SK-N-DZ (cell line): ENCODE data around the gene TPSAB1.
A peak's percentile ranks its signal among the peaks of the same experiment; 100 is the strongest.
"Not testable (repeated sequence)": the region's sequence is repeated elsewhere in the genome, so short reads cannot be mapped to it uniquely, and the experiment has no call there.

ENCODE experiments used
- DNase-seq: peaks from one replicate; pipeline ENCODE4 v3.0.0-alpha.2; 2015; ENCODE audit warnings: low spot score

Gene TPSAB1

DNA sequence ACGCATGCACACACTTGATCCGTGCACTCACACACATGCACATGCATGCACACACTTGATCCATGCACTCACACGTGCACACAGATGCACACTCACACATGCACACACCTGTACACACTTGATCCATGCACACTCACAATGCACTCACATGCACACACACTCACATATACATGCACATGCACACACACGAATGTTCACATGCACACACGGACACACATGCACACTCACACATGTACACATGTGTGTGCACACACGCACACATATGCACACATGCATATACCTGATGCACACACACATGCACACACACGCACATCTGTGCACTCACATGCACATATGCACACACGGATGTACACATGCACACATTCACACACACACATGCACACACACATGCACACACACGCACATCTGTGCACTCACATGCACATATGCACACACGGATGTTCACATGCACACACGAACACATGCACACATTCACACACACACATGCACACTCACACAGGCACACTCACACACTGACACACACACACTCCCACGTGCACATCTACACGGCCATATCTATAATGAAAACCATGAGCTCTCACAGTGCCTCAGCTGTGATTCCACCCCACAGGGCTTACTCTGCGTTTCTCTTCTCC, 7.5 kb downstream of the TPSAB1 start:
- not testable (repeated sequence) for DNase-seq

GRCh38 chr16:1249031-1249755, 8.7 kb downstream of the TPSAB1 start:
- DNase-seq = not testable (repeated sequence)

DNA sequence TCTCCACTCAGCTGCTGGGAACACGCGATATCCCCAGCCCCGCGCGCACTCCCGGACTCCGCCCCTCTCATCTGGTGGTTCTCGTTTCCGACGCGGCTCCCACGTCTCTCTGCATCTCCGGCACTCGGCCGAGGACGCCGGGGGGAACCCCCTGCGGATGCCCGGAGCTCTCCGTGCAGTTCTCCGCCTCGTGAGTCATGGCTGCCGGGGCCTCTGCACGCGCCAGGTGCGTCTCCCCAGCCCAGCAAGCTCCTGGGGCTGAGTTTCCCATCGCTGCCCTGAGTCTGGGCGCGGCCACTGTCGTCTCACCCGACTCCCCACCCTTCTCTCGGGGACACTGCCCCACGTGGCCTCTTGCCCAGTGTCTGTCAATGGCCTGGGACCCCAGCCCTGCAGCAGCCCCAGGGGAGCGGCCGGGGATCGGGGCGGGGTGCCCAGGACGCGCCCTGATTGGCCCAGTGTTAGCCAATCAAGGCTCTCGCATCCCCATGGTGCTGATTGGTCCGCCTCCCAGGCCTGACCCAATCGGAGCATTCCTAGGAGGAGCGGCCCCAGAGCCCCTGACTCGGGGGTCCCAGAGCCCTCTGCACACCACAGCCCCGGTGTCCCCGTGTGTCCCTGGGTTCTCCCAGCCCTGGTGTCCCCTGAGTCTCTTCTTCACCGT, 13.3 kb downstream of the TPSAB1 start:
- DNase-seq = not testable (repeated sequence)

GRCh38 chr16:1254821-1255220, 14.3 kb downstream of the TPSAB1 start:
- not testable (repeated sequence) for DNase-seq

GRCh38 chr16:1255276-1256122, 15.0 kb downstream of the TPSAB1 start, which contains the start of gene TPSD1:
TPSD1 (plus strand) TSS chr16:1256069; CDS start chr16:1256281, 212 bp downstream.
- DNase-seq = not testable (repeated sequence)

- DNase-seq = not testable (repeated sequence)
Observed at GRCh38 chr16:1256296-1256873, 15.9 kb downstream of the TPSAB1 start.

DNA sequence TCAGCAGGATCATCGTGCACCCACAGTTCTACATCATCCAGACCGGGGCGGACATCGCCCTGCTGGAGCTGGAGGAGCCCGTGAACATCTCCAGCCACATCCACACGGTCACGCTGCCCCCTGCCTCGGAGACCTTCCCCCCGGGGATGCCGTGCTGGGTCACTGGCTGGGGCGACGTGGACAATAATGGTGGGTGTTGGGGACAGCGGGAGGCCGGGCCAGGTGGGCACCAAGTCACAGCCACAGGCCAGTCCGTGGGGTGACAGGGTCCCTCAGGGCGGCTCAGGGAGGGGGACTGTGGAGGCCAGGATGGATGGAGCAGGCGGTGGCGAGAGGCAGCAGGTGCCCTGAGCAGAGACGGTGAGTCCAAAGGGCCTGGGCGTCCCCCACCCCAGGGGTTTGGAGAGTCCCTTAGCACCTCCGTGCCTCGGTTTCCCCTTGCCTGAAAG, 16.4 kb downstream of the TPSAB1 start:
- DNase-seq = no peak

DNA sequence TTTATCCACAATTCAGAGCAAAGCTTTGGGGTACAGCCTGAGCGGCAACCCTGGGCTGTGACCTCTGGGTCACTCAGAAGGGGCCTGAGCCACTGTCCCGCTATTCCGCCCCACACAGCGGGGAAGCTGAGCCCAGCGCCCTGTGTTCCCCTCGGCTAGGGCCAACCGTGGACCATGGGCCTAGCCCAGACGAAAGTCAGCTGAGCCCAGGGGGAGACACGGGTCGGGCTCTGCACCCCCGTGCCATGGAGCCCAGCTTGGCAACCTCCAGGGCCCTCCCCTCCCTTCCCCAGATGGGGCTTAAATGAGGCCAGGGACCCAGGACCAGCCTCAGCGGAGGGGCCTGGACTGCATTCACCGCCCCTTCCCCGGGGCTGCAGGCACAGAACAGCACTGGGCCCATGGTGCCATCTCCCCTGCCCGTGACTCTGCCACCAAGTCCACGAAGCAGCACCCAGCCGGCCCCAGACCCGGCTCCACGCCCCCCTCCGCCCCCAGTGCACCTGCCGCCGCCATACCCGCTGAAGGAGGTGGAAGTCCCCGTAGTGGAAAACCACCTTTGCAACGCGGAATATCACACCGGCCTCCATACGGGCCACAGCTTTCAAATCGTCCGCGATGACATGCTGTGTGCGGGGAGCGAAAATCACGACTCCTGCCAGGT, 17.2 kb downstream of the TPSAB1 start:
- no peak for DNase-seq

DNA sequence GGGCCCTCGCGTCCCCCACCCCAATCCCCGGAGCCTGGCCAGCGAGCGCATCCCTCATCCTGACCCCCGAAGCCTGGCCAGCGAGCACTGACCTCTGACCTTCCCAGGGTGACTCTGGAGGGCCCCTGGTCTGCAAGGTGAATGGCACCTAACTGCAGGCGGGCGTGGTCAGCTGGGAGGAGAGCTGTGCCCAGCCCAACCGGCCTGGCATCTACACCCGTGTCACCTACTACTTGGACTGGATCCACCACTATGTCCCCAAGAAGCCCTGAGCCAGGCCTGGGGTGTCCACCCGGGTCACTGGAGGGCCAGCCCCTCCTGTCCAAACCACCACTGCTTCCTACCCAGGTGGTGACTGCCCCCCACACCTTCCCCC, 17.7 kb downstream of the TPSAB1 start:
- DNase-seq = no peak

DNA sequence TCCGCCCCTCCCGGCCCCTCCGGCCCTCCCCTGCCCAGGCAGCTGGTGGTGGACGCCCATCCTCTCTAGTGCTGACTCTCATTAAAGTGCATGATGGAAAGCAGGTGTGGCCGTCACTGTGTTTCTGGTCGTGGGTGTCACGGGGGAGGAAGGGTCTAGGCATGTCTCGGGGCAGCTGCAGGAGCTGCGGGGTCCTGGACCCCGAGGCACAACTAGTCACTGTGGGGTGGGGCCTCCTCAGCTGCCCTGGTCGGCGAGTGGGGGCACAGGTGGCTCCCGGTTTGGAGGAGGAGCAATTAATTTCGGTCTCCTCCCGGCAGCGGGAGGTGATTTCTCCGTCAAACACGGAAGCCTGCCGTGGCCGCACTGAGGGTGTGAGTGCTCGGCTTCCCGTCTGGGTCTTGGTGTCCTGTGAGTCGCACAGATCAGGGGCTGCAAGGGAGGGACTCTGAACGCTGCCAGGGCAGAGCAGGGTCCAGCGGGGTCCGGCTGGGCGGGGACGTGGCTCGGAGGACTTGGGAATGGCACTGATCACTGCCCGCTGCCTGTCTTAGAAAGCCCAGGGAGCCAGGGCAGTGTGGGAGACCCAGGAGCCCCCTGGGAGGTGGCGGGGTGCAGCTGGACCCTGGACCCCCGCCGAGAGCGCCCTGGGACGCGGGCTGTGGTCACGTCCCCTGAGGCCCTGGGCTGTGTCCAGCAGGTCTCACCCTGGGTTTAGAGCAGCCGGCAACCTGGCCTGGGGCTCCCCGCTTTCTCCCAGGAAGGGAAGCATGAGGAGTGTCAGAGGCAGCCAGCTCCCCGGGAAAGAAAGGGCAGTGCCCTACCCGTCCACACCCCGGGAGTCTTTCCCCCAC, 18.6 kb downstream of the TPSAB1 start:
- DNase-seq = peak; percentile 59

GRCh38 chr16:1259760-1260068, 19.2 kb downstream of the TPSAB1 start:
- DNase-seq = no peak

DNA sequence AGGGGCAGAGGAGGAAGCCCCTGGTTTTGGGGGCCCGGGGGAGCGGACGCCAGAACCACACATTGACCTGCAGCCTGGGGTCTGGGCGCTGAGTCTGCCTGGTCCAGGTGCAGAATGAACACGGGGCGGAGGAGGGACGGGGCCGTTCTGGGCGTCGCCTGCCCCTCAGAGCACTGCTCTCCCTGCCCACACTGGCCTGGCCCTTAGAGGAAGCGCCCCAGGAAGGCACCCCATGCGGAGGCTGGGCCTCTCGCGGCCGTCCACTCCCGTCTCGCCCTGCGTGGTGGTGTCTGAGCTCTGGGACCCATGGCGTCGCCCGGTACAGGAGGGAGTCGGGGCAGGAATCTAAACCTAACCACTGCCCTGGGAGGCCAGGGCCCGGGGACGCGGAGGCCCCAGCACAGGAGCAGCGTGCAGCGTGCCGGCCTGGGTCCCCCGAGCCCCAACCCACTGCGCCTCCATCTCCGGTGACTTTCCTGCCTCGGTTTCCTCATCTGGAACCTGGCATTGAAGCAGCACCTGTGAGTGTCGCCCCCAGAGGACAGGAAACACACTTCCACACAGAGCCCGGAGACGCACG, 19.7 kb downstream of the TPSAB1 start:
- no peak for DNase-seq

- no peak for DNase-seq
Observed at GRCh38 chr16:1261131-1261892, 20.8 kb downstream of the TPSAB1 start.

GRCh38 chr16:1262210-1262845, 21.8 kb downstream of the TPSAB1 start:
- DNase-seq = no peak

- DNase-seq = no peak
Observed at GRCh38 chr16:1262846-1263221, 22.3 kb downstream of the TPSAB1 start.

GRCh38 chr16:1263591-1264344, 23.3 kb downstream of the TPSAB1 start:
- DNase-seq = no peak

- DNase-seq = no peak
Observed at GRCh38 chr16:1264345-1265089, 24.0 kb downstream of the TPSAB1 start.
